Ureter (tissue), 1 donor: Measurements from ENCODE around the gene DLG5. TPM values are rescaled to one million over a fixed set of nuclear protein-coding genes. Genes with fewer than 3 reads are reported as not detected.

ENCODE experiments used
- DNase-seq: peaks from one replicate; pipeline ENCODE4 v3.0.0-alpha.2; 2020; ENCODE audit warnings: low spot score
- total RNA-seq: library from RNA; stranded (reverse); gene quantifications from one replicate; pipeline ENCODE4 v1.2.4, GENCODE V29; 2023
- donor health status: DM: yes; HTN: yes; CAD: no.

The DLG5 gene
- total RNA-seq, 1 donor from 2014 or later = 75.7 TPM

DNA sequence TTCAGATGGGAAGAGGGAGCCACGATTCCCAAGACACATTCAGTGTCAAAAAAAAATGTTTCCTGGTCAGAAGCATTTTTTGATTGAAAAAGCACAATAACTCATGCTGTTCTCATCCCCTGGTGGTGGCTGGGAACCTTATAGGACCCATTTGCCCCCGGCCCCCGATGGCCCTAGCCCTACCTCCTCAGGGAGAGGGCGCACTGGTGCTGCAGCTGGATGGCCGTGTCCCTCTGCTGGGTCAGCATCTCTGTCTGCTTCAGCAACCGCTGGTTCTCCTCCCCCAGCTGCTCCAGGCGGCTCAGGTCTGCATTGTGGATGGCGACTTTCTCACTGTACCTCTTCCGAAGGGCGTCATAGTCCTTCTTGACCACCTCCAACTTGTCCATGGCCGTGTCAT is 83.3 kb downstream of the DLG5 start:
- no peak for DNase-seq

DNA sequence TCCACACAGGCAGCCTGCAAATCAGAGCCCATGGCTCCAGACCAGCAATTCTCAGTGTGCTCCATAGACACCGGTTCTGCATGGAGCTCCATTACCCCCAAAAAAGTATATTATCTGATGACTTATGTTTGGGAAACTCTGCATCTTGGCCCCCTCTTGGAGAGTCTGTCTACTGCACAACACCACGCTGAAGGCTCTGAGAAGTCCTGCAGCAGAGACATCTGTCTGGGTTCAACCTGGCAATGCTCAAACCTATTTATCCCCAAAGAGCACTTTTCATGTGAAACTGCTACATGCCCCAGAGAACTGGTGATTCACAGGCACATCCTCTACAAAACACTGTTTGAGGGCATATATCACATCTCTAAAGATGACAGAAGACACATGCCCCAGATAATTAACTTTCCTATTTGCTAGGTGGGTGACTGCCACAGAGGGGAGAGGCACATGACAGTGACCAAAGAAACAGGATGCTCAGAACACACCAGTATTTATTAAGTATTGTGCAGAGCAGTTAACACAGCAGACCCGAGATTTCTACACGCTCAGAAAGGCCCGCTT is 83.8 kb downstream of the DLG5 start:
- no peak for DNase-seq

DNA sequence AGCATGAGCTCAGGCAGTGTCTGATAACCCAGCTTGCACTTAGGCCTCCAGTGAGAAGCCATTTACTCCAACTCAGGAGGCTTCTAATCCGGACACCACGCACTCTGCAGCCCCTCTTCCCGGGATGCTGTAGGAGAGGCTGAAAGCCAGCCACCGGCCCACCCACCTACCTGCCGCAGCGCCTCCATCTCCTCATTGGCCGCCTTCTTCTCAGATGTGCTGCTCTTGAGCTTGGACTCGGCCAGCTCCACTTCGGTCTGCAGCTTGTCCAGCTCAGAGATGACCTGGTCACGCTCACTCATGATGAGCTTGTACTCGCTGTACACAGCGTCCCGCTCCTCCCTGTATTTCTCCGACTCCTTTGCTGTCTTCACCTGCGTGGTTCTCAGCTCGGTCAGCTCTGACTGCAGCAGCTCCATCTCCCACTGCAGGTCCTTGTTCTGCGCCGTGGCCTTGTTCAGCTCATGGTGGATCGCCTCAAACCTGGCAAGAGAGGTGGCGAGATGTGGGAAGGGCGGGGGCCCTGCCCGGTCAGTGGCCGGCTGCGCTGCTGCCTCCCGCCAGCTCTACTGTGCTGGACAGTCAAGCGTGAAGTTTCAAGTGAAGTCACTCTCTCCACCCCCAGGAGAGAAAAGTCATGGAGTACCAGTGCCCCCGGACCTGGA is 84.7 kb downstream of the DLG5 start:
- no peak for DNase-seq

DNA sequence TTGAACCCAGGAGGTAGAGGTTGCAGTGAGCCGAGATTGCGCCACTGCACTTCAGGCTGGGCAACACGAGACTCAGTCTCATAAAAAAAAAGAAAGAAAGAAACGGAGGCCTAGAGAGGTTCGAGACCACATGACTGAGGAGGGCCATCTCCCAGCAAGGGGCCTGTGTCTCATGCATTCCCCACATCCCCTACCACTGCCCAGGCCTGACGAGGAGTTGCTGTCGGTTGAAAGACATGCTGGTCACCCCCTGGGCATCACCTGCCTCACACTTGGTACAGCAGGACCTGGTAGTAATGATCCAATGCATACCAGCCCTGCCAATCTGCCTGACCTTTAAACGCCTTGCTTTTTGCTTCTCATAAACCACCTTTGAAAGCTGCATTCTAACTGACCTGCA is 85.9 kb downstream of the DLG5 start:
- DNase-seq = no peak

DNA sequence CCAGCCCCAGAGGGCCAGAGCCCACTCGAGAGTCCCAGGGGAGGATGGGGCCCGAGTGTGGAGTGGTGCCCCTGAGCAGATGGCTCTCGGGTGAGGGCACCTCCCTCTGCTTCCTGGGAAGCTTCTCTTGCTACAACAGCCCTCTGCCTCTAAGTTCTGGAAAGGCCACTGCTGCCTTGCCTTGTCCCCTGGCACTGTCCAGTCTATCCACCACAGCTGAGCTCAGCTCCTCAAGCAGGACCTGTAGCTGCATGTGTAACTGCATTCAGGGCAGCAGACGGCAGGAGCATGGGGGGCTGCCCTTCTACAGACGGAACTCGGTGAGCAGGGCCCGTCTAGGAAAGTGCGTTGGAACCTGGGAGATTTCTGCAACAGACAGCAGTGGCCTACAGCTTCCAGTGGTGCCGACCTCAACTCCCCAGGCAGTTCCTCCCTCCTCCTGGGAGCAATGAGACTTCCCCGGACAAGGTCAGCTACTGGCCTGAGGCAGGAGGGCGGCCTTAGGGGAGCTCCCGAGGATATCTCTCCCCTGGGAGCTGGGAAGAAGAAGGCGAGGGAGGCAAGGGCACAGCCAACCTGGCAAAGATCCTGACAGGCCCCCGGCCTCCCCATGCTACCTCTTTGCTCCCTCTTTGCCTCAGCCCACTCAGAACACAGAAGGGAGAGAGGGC is 88.5 kb downstream of the DLG5 start:
- no peak for DNase-seq

DNA sequence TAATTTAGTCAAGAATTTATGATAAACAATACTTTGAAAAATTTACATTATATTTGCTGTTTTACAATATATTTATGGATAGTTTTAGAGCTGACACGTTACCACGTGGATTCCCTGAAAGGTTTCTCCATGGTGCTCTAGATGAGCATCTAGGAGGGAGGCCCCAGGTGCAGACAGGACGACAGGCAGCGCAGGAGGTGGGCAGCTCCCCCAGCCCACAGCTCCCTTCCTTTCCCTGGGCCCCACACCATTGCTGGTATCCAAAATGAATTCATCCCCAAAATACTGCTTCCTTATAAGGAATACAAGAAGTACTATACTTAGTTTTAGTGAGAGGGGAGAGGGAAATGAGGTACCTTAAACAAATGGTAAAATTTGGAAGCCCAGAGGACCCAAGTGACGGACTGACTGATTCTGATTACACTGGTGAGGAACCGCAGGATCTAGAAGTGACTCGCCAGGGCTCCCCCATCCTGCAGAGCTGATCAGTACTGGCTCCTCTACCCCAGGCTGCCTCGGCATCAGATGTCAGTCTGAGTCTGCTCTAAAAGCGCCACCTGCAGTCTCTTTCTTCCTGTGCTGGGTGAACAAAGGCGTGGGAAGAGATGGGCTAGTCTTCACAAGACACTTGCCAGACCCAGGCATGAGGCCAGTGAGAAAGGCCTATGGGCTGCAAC is 89.2 kb downstream of the DLG5 start:
- DNase-seq = no peak

DNA sequence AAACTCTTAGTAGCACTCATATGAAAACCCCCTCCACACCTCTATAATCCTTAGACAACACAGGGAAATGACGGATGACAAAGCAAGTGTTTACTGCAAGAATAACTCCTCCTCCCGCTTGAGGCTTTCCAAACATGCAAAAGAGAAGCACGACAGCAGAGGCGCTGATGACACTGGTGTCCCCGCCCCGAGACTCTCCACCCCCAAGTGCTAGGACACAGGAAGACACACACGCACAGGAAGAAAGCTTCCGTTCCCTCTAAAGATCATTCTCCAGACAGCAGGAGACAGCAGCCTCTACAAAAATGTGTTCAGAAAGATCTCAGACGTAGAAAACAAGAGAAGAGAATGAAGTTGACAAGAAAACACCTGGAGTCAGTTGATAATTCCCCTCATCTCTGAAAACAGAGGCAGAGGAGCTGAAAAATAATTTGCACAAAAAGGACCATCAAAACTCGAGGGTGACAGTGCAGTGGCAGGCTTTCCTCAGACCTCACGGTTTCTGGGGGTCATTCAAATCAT is 90.2 kb downstream of the DLG5 start:
- no peak for DNase-seq

DNA sequence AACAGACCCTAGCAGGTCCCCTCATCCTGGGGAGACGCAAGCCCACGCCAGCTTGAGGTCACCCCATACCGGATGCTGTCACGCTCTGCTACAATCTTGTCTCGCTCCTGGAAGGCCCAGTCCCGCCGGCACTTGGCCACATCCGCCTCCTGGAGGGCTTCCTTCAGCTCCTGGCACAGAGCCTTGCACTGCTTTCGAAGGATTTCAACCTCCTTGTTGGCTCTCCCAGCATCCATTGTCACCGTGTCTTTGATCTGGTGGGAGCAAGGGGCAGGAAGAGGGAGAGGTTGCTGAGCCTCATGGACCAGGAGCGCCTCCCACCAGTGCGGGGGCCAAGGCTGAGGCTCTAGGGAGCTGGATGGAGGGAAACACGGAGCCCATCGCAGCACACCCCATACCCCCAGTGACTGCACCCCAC is 90.9 kb downstream of the DLG5 start:
- no peak for DNase-seq

DNA sequence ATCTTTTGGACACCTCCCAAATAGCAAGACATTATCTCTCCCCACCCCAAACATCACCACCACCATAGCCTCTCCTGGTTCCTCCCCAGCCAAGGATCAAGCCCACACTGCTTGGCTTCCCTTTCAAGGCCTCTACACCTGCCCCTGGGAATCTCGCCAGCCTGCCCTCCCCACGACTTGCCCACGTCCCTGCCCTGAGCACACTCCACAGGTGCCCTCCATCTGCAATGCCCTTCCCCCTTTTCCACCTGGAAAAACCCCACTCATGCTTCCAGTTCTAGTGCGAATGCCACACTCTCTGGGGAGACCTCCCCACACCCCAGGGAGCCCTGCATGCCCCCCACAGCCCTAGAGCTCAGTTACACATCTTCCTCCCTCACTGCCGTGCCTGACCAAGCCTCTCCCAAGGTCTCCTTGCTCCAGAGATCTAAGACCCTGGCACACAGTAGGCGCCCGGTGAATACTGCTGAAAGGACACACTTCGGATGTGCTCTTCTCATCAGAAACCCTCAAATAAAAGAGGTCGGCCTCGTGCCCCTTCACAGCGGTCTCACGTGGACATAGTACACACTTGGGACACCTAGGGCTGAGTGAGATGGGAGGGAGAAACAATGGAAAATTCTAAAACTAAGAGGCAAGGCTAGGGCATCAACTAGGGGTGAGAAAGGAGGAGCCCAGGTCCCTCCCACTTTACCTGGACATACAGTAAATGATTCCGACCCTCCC is 91.4 kb downstream of the DLG5 start:
- DNase-seq = no peak

DNA sequence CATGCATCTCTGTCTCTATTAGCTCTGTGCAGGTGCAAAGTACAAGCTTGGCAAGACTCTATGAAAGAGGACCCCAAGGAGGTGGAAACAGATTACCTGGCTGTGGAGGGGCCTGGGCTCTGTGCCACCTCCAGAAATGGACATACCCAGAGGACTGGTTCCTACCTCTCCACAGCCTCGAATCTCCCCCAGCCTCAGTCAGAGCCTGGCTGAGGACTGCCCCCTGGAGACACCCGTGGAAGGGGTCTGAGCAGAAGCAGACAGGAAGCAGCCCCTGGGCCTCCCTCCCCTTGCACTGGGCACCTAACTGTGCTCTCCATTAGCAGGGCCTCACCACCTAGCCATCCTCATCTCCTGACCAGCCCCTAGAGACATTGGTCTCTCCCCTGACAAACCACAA is 92.0 kb downstream of the DLG5 start:
- DNase-seq = no peak

DNA sequence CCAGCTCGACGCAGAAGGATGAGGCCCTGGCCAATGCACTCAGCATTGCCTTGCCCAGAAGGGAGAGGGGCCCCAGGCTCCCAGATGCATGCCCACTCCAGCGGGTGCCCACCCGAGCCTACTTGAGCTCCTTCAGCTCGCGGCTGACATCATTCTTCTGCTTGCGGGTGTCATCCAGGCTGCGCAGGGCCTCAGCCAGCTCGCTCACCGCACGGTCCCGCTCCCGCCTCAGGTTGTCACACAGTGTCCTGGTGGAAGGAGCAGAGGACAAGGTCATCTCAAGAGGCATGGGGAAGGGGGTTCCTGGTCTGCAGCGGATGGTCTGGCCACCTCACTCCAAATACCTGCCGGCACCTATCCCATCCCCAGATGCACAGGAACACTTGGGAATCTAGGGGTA is 92.8 kb downstream of the DLG5 start:
- no peak for DNase-seq

DNA sequence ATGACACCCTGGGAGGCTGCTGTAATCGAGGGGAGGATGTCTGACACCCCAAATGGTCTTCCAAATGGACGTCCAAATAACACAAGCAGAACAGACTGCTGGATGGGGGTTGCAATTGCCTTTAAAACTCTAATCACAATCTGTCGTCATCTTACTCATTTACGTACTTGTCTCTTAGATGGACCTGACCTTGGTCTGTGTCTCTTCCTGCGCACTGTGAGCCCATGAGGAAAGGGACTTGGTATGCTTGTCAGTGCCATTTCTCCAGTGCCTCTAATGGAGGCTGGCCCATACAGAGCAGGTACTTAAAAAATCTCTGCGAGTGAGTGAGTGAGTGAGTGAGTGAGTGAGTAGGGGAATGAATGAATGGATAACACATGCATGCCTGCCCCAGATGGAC is 93.3 kb downstream of the DLG5 start:
- DNase-seq = no peak

DNA sequence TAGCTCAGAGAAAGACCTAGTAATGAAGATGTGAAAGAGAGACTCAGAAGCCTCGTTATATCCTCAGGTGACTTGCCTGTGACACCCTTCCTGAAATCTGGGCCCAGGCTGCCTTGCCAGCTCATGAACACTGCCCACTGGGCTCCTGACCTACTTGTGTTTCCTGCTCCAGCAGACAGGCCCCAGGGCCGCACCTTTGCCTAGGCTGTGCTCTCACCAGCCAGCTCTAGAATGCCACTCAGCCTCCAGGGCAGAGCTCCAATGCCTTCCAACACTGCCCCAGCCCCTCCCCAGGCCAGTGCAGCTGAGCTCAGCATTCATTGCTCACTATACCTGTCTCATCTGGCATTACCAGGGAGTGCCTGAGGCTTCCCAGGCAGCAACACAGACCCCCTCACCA is 94.3 kb downstream of the DLG5 start:
- DNase-seq = peak; percentile 72

DNA sequence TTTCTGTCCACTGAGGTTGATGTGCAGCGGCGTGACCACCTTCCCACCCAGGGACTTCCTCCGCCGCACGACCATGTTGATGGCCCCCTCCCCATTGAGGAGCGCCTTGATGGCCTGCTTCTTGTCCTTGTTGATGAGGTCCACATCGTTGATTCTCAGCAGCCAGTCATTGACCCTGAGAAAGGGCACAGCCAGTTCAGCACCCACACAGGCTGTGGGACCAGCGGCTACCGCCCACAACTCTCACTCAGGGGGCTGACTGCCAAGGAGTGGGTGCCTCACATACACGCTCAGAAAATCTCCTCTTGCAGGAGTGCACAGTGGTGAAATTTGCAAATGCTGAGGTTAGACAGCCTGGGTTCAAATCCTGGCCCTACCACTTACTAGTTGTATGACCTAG is 97.2 kb downstream of the DLG5 start:
- no peak for DNase-seq

DNA sequence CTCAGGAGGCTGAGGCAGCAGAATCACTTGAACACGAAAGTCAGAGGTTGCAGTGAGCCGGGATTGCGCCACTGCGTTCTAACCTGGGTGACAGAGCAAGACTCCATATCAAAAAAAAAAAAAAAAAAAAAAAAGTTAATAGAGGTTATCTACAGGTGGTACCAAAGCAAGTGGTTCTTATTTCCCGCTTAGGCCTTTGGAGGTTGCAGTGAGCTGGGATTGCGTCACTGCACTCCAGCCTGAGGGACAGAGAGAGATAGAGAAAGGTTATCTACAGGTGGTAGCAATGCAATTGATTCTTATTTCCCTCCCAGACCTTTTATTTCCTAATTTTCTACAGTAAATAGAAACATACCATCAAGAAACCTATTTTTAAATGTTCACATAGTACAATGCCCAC is 98.2 kb downstream of the DLG5 start:
- DNase-seq = no peak

DNA sequence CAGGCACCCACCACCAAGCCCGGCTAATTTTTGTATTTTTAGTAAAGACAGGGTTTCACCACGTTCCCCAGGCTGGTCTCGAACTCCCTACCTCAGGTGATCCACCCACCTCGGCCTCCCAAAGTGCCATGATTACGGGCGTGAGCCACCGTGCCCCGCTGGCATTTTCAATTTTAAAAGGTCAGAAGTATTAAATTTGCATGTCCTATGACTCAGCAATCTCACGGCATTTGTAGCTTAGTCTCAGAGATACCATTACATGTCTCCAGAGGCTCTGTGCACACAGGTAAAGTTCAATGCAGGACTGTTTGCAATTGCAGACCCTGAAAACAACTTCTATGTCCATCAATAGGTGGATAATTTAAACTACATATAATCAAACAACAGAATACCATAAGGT is 99.2 kb downstream of the DLG5 start:
- DNase-seq = no peak

DNA sequence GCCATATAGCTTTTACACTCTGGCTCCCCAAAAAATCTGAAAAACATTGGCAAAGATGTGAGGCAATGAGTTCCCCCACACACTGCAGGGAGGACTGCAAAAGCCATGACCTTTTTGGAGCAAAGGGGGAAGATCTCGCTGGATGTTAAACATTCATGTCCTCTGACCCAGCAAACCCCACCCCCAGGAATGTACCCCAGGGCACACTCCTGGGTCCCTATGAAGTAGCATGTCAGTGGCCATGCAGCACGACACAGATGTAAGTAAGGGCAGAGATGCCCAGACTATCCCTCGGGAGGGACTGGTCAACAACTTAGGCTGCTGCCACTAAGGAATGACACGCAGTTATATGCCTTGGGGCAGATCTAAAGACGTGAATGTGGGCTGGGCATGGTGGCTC is 100.6 kb downstream of the DLG5 start:
- no peak for DNase-seq

DNA sequence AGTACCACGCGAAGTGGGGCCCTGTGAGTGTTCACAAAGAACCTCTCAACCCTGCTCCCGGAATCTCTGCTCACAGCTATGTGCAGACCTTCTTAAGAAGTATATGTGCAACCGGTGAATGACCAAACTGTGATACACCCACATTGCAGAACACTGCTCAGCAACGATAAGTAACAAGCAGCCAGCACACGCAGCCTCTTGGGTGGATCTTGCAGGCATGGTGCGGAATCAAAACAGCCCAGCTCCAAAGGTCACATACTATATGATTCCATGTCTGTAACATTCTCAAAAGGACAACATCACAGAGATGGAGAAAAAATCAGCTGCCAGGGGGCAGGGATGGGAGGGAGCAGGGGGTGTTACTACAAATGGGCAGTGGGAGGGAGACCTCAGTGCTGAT is 101.6 kb downstream of the DLG5 start:
- no peak for DNase-seq

DNA sequence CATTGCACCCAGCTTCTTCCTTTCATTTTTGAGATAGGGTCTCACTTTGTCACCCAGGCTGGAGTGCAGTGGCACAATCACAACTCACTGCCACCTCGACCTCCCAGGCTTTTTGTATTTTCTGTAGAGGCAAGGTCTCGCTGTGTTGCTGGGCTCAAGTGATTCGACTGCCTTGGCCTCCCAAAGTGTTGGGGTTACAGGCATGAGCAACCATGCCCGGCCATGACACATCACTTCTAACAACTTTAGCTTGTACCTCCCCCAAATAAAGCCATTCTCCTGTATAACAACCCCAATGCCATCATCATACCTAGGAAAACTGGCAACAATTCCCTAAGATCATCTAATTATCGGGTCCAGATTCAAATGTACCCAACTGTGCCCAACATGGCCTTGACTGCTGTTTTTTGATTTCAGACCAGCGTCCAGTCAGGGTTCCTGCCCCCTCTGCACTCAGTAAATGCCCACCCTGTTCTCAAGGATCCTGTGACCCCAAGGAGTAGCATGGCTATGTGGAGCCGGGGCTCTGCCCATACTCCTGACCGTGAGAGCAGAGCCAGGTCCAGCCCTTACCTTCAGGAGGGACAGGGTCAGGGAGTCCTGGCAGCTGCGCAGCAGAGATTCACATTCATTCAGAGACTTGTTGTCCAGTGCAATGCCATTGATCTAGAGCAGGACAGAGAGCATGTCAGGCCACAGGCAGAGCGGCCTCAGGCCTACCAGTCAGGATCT is 102.6 kb downstream of the DLG5 start:
- no peak for DNase-seq

DNA sequence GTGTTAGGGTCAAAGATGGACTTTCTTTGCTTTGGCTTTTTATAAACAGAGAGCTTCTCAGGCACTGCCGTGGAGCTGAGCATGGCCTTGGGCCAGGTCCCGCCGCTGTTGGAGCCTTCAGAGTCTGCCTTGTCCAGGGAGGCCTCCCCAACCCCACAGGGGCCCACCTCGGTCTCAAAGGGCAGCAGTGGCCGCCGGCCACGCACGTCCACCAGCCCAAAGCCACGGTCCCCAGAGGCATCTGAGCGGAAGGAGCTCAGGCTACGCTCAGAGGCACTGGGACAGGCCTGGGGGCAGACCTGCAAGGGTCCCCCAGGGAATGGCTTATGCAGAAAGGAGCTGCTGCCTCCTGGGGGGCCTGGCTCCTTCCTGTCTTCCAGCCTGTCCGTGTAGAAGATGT is 105.0 kb downstream of the DLG5 start:
- no peak for DNase-seq

DNA sequence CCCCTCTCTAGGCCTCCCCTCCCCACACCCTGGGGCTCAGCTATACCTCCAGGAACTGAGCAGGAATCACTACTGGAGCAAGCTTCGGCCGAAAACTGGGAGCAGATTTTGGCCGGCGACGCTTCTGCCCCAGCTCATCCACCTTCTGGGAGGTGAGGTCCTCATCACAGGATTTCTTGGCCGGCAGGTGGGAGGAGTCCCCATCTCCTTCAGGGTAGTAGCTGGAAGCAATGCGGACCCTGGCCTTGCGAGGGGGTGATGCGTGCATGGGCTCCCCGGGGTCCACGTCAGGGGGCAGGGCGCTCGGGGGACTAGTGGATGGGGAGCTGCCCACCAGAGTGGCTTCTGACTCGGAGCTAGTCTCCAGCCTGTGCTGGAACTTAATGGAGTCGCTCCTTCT is 105.5 kb downstream of the DLG5 start:
- no peak for DNase-seq
